IPS-NIHi11 (cell line): ENCODE results near the gene FBN3.
"Not testable (repeated sequence)": the region's sequence is repeated elsewhere in the genome, so short reads cannot be mapped to it uniquely, and the experiment has no call there.

ENCODE experiments used
- DNase-seq: peaks from one replicate; pipeline ENCODE4 v3.0.0; 2012; ENCODE audit warnings: mixed read lengths, low spot score

Gene FBN3

GRCh38 chr19:8149261-8150094, at the start of gene FBN3:
TSS of gene FBN3 (minus strand) at chr19:8149592. CDS start at chr19:8147480, 2,112 bp downstream.
- peak; percentile 85 for DNase-seq

GRCh38 chr19:8196271-8196927, 47.0 kb upstream of the FBN3 start:
- no peak for DNase-seq

GRCh38 chr19:8194528-8195267, 45.3 kb upstream of the FBN3 start:
- no peak for DNase-seq

DNA sequence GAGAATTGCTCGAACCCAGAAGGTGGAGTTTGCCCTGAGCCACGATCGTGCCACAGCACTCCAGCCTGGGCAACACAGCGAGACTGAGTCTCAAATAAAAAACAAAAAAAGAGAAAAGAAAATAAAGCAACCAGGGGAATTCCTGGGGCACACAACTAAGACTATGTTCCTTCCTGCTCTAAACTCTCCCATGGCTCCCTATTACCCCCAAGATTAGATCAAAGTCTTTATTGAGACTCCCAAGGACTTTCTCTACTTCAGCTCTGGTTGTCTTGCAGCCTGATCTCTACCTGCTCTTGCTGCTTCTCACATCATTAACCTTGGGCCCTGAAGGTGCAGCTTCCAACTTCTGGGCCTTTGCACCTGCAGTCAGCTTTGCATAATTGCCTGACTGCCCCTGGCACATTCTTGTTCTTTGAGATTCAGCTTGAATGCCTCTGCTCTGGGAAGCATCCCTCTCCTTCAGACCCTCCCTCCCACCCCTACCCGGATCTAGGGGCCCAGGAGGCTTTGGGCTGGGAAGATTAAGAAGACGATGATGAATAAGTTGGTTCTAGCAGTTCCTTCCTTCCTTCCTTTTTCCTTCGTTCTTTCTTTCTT, 42.9 kb upstream of the FBN3 start:
- peak; percentile 52 for DNase-seq

DNA sequence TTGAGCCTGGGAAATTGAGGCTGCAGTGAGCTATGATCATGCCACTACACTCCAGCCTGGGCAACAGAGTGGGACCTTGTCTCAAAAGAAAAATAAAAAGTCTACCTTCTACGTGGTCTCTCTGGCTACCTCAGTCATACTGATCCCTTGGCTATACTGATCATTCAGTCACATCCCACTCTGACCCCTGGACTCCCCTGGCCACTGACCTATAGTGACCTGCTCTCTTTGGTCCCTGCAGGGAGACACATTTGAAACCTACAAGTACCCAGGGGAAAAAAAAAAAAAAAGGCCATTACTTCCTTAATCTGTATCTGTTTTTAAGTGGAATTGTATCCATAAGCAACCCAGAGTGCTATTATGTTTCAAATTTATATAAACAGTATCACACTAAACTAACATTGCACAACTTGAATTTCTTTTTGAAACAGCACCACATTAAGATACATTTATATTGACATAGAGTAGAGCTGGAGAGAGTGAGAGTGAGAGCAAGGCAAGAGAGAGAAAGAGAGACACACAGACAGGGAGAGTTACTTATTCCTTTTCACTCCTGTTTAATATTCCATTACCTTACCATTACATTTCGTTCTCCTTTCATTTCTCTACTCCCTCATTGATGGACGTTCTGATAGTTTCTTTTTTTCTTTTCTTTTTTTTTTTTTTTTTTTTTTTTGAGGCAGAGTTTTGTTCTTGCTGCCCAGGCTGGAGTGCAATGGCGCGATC, 36.1 kb upstream of the FBN3 start:
- DNase-seq = no peak

DNA sequence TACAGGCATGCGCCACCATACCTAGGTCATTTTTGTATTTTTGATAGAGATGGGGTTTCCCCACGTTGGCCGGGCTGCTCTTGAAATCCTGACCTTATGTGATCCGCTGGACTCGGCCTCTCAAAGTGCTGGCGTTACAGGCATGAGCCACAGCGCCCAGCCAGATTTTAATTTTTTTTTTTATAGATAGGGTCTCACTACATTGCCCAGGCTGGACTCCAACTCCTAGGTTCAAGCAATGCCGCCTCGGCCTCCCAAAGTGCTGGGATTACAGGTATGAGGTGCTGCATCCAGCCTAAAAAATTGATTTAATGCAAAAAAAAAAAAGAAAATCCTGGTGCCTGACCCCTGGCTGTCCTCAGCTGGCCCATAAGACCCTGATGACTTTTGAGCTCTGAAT, 34.9 kb upstream of the FBN3 start:
- no peak for DNase-seq

- DNase-seq = no peak
Observed at GRCh38 chr19:8180018-8180417, 30.6 kb upstream of the FBN3 start.

GRCh38 chr19:8174706-8175105, 25.3 kb upstream of the FBN3 start:
- DNase-seq = no peak

- DNase-seq = no peak
Observed at GRCh38 chr19:8168537-8168936, 19.1 kb upstream of the FBN3 start.

DNA sequence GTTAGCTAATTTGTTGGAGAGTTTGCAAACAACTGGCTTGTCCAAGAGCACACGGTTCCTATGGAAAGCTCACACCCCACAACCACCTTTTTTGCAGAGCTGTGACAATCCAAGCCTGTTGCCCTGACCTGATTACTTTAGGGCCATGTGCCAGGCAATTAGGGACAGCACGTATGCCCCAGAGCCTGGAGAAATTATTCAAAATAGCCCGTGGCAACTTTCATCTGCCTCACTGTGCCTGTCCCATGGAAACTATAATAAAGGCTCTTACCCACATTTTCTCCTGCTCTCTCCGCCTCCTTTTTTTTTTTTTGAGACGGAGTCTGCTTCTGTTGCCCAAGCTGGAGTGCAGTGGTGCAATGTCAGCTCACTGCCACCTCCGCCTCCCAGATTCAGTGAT, 18.6 kb upstream of the FBN3 start:
- DNase-seq = no peak

GRCh38 chr19:8163759-8164158, 14.4 kb upstream of the FBN3 start:
- no peak for DNase-seq

DNA sequence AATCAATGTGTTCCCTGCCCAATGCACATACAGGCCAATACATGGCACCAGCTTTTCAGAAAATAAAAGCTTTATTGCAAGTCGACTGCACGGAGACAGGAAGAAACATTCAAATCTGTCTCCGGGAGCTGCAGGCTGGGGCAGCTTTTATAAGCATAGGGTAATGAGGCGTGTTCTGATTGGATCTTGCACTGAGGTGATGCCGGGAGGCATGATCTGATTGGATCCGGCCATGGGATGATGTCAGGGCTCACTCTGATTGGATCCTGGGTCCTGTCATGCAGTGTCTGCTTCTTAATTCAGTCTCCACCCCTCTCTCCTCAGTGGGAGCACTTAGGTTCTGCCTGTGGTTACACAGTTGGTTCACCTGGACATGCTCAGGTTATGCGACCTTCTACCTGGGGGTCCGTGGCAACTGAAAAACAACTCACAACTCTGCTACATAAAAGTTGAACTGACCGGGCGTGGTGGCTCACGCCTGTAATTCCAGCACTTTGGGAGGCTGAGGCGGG, 11.8 kb upstream of the FBN3 start:
- DNase-seq = peak; percentile 69

GRCh38 chr19:8159322-8159721, 9.9 kb upstream of the FBN3 start:
- DNase-seq = not testable (repeated sequence)

GRCh38 chr19:8158411-8159074, 9.2 kb upstream of the FBN3 start:
- DNase-seq = peak; percentile 74

DNA sequence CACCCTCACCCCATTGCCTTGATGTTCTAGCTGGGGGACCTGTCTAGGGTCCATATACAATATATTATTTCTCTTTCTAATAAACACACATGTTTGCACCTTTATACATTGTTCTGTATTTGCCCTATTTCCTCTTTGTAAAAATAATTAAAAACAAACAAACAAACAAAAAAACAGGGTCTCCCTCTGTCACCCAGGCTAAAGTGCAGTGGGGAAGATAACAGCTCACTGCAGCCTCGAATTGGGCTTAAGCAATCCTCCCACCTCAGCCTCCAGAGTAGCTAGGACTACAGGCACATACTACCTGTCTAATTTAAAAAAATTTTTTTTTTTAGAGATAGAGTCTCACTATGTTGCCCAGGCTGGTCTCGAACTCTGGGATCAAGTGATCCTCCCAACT, 5.9 kb upstream of the FBN3 start:
- DNase-seq = no peak

- not testable (repeated sequence) for DNase-seq
Observed at GRCh38 chr19:8154014-8154413, 4.6 kb upstream of the FBN3 start.

- peak; percentile 11 for DNase-seq
Observed at GRCh38 chr19:8151767-8152035, 2.3 kb upstream of the FBN3 start.

DNA sequence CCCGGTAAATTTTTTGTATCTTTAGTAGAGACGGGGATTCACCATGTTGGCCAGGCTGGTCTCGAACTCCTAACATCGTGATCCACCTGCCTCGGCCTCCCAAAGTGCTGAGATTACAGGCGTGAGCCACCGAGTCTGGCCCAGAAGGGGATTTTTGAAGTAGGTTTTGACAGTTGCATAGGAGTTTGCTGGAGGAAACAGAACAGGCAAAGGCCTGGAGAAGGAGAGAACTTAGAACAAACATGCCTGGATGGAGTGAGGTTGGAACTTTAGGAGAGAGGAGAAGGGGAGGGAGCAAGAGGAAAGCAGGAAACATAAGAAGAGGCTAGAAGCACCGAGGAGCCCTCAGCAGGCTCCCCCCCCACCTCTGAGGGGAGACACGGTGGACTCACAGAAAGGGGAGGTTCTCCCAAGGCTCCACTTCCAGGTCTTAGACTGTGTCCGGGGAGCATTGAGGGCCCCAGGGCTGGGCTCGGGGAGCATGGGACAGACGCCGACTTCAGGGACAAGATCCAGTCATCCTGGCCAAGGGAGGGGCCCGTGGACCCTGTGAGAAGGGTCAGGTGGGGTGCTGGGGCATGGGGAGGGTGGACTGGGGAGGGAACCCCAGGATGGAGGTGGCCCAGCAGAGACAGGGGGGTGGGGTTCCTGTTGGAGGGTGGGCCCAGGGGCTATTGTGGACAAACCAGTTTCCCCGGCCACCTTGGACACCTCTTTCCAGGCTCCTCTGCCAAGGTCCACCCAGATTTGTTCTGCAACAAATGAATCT, 1.8 kb upstream of the FBN3 start:
- peak; percentile 14 for DNase-seq

DNA sequence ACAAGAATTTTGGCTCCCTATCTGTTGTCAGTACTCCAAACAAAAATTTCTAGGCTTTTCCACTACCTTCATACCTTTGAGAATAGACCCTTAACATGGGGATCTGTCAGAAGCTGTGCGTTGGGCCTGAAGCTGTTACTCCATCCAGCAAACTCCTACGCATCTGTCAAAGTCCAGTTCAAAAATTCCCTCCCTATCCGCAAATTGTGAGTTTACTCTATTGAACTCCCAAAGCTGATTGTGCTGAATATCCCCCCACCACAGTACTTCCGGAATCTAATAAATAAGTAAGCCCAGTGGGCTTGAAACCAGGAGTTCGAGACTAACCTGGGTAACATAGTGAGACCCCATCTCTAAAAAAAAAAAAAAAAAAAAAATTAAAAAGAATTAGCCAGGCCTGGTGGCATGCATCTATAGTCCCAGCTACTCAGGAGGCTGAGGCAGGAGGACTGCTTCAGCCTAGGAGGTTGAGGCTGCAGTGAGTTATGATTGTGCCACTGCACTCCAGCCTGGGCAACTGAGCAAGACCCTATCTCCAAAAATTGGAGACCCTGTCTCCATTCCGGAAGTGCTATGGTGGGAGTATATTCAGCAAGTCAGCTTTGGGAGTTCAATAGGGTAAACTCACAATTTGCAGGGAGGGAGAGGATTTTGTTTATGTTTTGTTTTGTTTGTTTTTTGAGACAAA, 930 bp upstream of the FBN3 start:
- DNase-seq = peak; percentile 10
